ENCODE measurements around the gene NID1. TPM values are rescaled to one million over a fixed set of nuclear protein-coding genes. Genes with fewer than 3 reads are reported as not detected.

Gene NID1, protein sequence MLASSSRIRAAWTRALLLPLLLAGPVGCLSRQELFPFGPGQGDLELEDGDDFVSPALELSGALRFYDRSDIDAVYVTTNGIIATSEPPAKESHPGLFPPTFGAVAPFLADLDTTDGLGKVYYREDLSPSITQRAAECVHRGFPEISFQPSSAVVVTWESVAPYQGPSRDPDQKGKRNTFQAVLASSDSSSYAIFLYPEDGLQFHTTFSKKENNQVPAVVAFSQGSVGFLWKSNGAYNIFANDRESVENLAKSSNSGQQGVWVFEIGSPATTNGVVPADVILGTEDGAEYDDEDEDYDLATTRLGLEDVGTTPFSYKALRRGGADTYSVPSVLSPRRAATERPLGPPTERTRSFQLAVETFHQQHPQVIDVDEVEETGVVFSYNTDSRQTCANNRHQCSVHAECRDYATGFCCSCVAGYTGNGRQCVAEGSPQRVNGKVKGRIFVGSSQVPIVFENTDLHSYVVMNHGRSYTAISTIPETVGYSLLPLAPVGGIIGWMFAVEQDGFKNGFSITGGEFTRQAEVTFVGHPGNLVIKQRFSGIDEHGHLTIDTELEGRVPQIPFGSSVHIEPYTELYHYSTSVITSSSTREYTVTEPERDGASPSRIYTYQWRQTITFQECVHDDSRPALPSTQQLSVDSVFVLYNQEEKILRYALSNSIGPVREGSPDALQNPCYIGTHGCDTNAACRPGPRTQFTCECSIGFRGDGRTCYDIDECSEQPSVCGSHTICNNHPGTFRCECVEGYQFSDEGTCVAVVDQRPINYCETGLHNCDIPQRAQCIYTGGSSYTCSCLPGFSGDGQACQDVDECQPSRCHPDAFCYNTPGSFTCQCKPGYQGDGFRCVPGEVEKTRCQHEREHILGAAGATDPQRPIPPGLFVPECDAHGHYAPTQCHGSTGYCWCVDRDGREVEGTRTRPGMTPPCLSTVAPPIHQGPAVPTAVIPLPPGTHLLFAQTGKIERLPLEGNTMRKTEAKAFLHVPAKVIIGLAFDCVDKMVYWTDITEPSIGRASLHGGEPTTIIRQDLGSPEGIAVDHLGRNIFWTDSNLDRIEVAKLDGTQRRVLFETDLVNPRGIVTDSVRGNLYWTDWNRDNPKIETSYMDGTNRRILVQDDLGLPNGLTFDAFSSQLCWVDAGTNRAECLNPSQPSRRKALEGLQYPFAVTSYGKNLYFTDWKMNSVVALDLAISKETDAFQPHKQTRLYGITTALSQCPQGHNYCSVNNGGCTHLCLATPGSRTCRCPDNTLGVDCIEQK
- total RNA-seq: 94.4 and 175 TPM in 2 replicates

DNA sequence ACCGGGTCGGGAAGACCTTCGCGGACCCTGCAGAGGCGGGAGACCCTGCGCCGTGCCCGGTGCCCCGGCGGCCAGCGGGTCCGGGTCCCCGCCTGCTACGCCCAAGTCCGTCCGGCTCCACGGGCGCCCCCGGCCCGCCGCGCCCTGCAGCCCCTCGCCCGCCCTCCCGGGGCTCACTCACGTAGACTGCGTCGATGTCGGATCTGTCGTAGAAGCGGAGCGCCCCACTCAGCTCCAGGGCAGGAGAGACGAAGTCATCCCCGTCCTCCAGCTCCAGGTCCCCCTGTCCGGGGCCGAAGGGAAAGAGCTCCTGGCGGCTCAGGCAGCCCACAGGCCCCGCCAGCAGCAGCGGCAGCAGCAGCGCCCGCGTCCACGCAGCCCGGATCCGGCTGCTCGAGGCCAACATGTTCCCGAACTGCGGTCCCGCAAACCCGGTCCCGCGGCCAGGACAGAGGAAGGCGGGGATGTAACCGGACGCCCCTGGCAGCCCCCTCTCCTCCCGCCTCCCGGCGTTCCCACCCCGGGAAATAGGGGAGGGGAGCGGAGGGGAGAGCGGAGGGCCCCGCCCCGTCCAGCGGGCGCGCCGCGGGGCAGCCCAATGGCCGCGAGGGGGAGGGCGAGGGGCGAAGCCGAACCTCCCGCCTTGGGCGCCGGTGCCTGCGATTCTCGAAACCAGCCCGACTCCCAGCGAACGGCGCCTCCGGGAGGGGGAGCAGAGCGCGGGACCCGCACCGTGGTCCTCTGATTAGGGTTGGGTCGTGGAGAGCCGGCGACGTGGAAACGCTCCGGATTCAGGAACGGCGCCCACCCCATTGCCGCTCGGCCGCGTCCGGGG lies at the start of gene NID1:
NID1 (minus strand) TSS at position 417 of the 835 bp plus-strand sequence; CDS start at position 406, 11 bp downstream.

Other genes starting within 250 kb of the NID1 start
- gene LYST, start 198.2 kb downstream of the NID1 start, total RNA-seq: 29.1 and 36.7 TPM in 2 replicates
- 15.8 and 16.3 TPM in 2 replicates for gene GPR137B, start 77.4 kb upstream of the NID1 start, total RNA-seq
- gene ERO1B, start 216.9 kb upstream of the NID1 start, total RNA-seq: 2.8 and 4.2 TPM in 2 replicates

Data from smooth muscle cell of the pulmonary artery (primary cell).